Posterior vena cava (tissue), 2 donors: ENCODE measurements around the gene RIPPLY1. TPM values are rescaled to one million over a fixed set of nuclear protein-coding genes. Genes with fewer than 3 reads are reported as not detected.
"Not testable (repeated sequence)": the region's sequence is repeated elsewhere in the genome, so short reads cannot be mapped to it uniquely, and the experiment has no call there.

ENCODE experiments used
- DNase-seq: peaks from one replicate; pipeline ENCODE4 v3.0.0-alpha.2; 2020; ENCODE audit warnings: low spot score
- intact Hi-C, 2 donors: fragments of 100-400 bp; cut with DNase I; formaldehyde crosslinking; loops; one replicate each; pipeline versions ENCODE4 v1.14.1 to v1.14.2; 2022 to 2023
- total RNA-seq, 2 donors: library from RNA; stranded (reverse); fragmentation: NEBNext Ultra II Directional; extraction: Animal tissue kit (Norgen Biotek cat#: 25700); gene quantifications; one replicate each; pipeline ENCODE4 v1.2.1, GENCODE V29; 2021
- donor health status: DM: yes; HTN: yes; CAD: no.
- donor health status: DM: yes; HTN: yes; CAD: no.

The RIPPLY1 gene
- total RNA-seq, 2 donors from 2014 or later, result 0.57 TPM; not detected in 1

DNA sequence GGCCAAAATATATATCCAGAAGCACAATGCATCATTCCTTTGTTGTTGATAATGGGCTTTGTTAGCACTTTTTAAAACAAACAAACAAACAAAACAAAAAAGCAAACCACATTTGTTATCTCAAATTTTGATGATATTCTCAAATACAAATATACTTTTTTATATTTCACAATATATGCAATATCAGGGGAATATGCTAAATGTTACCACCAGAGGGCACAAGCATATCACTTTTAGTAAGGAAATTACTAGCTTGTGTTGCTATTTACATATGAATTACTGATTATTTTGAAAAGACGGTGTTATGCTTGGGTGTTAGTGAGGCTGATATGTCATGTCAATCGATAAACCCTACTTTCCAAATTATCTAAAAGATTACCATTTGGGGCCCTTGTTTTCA is 29.1 kb downstream of the RIPPLY1 start:
- DNase-seq, result no peak
- intact Hi-C loops, result no loop called here

- intact Hi-C loops, DNase-seq: not testable (repeated sequence)
Measured at GRCh38 chrX:106872796-106873195, 30.3 kb downstream of the RIPPLY1 start.

DNA sequence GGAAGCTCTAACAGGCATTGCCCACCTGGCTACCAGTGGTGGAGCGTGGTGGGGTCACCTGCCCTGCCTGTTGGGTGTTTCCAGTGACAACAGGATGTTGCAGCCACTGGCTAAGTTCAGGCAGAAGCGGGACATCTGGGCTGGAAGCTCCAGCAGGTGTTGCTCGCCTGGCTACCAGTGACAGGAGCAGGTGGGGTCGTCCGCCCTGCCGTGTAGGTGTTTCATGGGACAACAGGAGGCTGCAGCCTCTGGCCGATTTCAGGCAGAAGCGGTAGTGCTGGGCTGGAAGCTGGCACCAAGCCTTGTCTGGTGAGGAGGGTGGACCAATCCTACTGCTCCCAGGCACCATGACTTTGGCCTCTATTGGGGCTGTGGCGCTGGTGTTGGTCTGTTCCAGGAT is 39.4 kb downstream of the RIPPLY1 start:
- DNase-seq, result no peak
- intact Hi-C loops, result loop anchor here in 1 of 2 donors (5.0 kb wide), 1 partner anchor 1546 kb away; no protein-coding TSS in a partner anchor

GRCh38 chrX:106862972-106863688 is 40.0 kb downstream of the RIPPLY1 start:
- no peak for DNase-seq
- intact Hi-C loops, result loop anchor here in 1 of 2 donors (5.0 kb wide), 1 partner anchor 1546 kb away; no protein-coding TSS in a partner anchor

Other genes with a start within 250 kb of the RIPPLY1 start
- not detected for gene RNF128, start 176.6 kb downstream of the RIPPLY1 start, total RNA-seq
- 1 to 10 TPM; 9.2 to 9.4 TPM for gene TBC1D8B, start 100.7 kb downstream of the RIPPLY1 start, total RNA-seq
- not detected for gene CLDN2, start 17.1 kb upstream of the RIPPLY1 start, total RNA-seq
- 10 to 100 TPM; 19.8 TPM for gene MORC4, start 96.9 kb upstream of the RIPPLY1 start, total RNA-seq
- 10 to 100 TPM; 11.5 to 15.0 TPM for gene RBM41, start 215.5 kb upstream of the RIPPLY1 start, total RNA-seq